DND-41 (cell line): ENCODE data around the gene ZNF226.

ENCODE experiments used
- EZH2 ChIP-seq: IDR thresholded peaks from 3 replicates; pipeline ENCODE4 v1.6.1; 2012; ENCODE audit warnings: borderline replicate concordance, low read depth, mild to moderate bottlenecking, moderate library complexity, low read length, inconsistent platforms; ENCODE audit not compliant: severe bottlenecking
- TF ChIP-seq, protein P1 (sequence below): IDR thresholded peaks from 2 replicates; pipeline ENCODE4 v1.5.1; 2012; ENCODE audit warnings: borderline replicate concordance, low read length, moderate library complexity, mild to moderate bottlenecking; ENCODE audit not compliant: poor library complexity, severe bottlenecking; ENCODE audit errors: extremely low read depth

DNA sequence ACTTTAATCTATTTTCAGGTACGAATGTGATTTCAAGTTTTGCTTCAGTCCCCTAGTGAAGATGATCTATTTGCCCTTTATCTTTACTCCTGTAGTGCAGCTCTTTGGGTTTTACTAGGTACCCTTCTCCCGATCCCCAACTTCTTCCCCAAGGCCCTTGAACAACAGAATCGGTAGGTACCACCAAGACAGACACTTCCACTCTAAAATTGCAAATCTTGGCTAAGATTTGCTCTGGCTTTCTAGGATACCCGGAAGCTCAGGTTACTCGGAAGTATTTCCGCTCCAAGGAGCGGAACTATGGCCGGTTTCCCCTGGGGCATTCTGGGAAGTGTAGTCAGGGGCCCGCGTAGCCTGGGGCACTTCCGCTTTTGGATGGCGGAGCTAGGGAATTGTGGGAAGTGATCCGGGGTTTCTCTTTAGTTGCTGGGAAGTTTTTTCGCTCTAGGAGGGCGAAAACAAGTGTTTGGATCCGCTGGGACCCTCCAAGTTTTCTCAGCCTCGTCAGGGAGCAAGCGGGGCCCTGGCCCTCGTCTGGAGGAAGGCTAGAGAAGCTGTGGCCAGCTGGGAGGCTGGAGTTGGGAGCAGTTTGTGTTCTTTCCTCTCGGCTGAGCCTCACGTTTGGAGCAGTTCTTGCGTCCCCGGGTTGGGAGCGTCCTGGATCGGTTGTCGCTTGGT, 42.4 kb downstream of the ZNF226 start:
- TF ChIP-seq, protein P1, sequence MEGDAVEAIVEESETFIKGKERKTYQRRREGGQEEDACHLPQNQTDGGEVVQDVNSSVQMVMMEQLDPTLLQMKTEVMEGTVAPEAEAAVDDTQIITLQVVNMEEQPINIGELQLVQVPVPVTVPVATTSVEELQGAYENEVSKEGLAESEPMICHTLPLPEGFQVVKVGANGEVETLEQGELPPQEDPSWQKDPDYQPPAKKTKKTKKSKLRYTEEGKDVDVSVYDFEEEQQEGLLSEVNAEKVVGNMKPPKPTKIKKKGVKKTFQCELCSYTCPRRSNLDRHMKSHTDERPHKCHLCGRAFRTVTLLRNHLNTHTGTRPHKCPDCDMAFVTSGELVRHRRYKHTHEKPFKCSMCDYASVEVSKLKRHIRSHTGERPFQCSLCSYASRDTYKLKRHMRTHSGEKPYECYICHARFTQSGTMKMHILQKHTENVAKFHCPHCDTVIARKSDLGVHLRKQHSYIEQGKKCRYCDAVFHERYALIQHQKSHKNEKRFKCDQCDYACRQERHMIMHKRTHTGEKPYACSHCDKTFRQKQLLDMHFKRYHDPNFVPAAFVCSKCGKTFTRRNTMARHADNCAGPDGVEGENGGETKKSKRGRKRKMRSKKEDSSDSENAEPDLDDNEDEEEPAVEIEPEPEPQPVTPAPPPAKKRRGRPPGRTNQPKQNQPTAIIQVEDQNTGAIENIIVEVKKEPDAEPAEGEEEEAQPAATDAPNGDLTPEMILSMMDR: no peak
- no peak for TF ChIP-seq EZH2
